IPS-11a (cell line): ENCODE results near the gene RAB27B.
"Not testable (repeated sequence)": the region's sequence is repeated elsewhere in the genome, so short reads cannot be mapped to it uniquely, and the experiment has no call there.

Experiments used
- H3K4me3 ChIP-seq: one replicate; pipeline ENCODE4 v1.5.1; 2013; ENCODE audit warnings: low read depth, low read length, control low read depth

RAB27B gene

GRCh38 chr18:54813977-54814565 is 14.2 kb upstream of the RAB27B start:
- no peak overlapping the region for H3K4me3 ChIP-seq

GRCh38 chr18:54815086-54815485 is 13.2 kb upstream of the RAB27B start:
- no peak overlapping the region for H3K4me3 ChIP-seq

GRCh38 chr18:54820785-54821275 is 7.4 kb upstream of the RAB27B start:
- H3K4me3 ChIP-seq, result not testable (repeated sequence)

DNA sequence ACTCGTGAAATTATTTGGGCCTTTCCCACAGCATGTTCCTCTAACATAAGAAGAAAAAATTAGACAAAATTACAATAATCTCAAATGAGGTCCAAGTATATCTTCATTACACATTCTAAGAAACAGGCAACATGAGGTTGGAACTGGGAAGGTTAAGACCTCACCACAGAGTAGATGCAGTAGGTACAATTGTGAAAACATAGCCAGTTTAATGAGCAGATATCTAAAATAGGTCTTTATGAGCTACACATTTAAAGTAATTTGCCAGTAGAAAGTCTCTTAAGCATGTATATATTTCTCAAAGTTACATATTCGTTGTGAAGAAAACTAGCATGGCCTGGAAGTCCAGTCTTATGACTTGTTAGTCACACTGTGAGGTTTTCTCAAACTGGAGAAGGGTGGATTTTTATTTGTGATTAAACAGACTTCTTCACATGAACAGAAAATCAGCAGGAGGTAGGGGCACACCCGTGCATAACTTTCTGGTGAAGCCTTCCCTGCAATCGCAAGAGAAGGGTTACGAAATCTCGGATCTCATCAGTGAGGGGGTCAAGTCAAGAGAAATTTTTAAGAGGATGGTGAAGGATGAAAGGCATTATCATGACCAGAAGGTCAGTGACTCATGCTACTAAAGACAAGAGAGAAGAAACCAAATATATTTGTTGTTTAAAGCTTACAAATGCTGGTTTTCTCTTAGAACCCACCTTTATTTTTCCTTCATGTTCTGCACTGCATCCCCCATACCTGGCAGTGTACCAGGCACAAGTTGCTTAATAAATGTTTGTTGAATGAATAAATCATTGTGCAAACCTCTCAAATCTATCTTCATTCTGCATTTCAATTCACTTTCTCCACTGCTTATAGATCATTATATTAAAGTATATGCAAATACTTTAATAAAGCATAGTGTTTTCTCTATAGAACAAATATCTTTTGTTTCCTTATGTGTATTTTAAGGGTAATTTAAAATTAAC is 5.1 kb upstream of the RAB27B start:
- no peak overlapping the region for H3K4me3 ChIP-seq

GRCh38 chr18:54824761-54825160 is 3.5 kb upstream of the RAB27B start:
- H3K4me3 ChIP-seq, result no peak overlapping the region

- H3K4me3 ChIP-seq, result no peak overlapping the region
Observed at GRCh38 chr18:54825601-54826344, 2.5 kb upstream of the RAB27B start.

- H3K4me3 ChIP-seq, result peak overlapping the region; percentile 50
Observed at GRCh38 chr18:54828986-54829385, 709 bp downstream of the RAB27B start.

DNA sequence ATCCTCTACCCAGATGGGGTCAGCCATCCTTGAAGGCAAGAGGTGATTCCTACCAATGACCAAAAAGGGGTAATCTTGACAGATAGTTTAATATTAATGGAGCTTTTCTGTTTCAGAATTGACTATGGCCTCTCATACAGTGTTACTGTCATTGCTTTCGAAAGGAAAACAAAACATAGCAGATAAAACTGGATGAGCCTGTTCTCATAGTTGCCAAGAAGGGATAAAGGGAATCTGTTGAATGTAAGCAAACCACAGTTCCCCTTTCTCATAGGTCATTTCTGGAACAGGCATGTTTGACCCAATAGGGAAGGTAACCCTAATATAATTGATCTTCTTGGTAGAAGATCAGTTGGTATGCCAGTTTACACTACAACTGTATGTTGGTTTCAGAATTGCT is 1.6 kb downstream of the RAB27B start:
- no peak overlapping the region for H3K4me3 ChIP-seq

GRCh38 chr18:54830260-54830659 is 2.0 kb downstream of the RAB27B start:
- H3K4me3 ChIP-seq, result no peak overlapping the region

GRCh38 chr18:54830866-54831265 is 2.6 kb downstream of the RAB27B start:
- H3K4me3 ChIP-seq, result no peak overlapping the region

GRCh38 chr18:54835944-54836343 is 7.7 kb downstream of the RAB27B start:
- no peak overlapping the region for H3K4me3 ChIP-seq

GRCh38 chr18:54843314-54843713 is 15.0 kb downstream of the RAB27B start:
- H3K4me3 ChIP-seq, result no peak overlapping the region

GRCh38 chr18:54845787-54846186 is 17.5 kb downstream of the RAB27B start:
- no peak overlapping the region for H3K4me3 ChIP-seq

DNA sequence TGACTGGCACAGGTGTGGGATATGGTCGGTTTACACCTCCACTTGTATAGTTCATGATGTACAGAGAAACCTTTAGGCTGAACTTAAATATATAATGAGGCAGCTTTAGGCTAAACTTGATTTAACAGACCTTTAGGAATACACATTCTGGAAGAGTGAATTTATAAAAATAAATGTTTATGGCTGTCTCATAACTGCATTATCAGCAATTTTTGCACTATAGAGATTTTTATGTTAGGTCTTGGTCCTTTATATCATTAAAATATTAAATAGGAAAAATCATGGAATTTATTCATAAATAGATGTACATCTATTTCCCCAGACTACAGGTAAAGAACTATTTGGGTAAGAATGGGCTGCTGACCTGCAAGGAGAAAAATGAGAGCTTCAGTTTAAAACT is 19.8 kb downstream of the RAB27B start:
- H3K4me3 ChIP-seq, result no peak overlapping the region

DNA sequence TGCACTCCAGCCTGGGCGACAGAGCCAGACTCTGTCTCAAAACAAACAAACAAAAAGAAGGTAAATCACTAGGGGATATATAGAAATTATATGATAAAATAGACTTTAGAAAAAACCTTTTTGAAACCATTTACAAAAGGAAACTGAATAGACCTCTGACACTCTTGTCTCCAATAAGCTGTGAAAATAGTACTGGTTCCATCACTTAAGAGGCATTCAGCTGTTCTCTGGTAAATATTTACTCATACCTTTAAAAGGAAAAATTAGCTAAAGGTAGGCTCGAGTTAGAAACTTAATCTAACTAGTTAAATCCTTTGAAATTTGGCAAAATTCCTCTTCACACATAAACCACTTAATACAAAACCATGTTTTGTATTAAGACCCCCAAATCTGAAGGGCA is 21.4 kb downstream of the RAB27B start:
- no peak overlapping the region for H3K4me3 ChIP-seq

DNA sequence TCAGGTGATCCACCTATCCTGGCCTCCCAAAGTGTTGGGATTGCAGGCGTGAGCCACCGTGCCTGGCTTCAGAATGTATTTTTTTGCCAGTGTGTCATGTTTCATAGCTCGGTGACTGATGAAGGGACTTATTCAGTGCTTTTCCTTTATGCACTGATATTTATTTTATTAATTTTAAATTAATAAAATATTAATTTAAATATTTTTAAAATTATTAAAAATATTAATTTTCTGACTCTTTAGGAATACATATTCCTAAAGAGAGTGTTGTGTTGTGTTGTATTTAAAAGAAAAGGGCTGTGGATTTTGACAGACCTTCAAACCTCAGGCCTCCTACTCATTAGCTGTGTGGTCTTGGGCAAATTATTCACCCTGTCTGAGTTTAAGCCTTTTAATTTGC is 22.3 kb downstream of the RAB27B start:
- no peak overlapping the region for H3K4me3 ChIP-seq

DNA sequence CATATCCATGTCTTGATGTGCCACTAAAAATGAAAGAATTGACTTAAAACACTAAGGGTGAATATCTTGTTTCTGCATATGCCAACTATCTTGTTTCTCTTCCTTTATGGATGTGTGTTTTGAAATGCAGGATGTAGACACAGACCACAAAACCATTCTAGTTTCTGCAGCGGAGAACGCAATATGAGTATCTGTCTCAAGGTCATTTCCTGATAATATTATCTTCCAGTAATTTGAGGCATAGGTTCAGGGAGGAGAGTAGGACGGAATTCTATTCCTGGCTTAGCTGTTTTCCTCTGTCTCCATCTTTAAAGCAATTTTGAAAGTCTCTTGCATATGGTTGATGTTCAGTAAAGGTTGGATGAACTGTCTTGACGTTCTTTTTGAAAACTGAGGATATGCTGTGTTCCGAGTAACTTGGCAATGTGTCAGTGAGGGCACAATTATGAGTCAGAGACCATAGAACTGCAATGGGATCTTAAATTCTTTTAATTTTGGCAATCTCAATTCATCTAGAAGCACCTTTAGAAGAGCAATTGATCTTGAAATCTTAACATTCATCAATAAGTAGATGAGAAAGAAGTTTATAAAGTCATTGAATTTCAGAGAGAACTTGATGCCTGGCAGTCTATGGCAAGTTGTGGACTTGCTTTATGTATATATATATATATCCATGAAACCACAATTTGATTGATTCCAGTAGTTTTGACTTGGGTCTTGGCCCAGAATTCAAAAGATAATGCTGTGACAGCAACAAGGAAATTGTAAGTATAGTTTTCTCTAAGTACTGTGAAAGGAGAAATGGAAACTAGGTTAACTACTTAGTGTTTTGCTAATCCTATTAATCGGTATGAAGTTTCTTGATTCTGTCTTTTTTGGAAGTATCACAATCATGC is 24.8 kb downstream of the RAB27B start:
- H3K4me3 ChIP-seq, result no peak overlapping the region

DNA sequence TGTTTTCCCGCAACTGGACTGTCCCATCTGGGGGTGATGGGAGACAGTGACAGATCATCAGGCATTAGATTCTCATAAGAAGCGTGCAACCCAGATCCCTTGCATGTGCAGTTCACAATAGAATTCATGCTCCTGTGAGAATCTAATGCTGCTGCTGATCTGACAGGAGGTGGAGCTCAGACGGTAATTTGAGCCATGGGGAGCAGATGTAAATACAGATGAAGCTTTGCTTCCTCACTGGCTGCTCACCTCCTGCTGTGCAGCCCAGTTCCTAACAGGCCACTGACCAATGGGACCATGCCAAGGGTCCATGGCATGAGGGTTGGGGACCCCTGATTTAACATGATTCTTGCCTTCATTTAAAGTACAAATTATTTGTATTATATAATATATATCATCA is 26.8 kb downstream of the RAB27B start:
- H3K4me3 ChIP-seq, result not testable (repeated sequence)

GRCh38 chr18:54856105-54856646 is 27.9 kb downstream of the RAB27B start:
- no peak overlapping the region for H3K4me3 ChIP-seq

DNA sequence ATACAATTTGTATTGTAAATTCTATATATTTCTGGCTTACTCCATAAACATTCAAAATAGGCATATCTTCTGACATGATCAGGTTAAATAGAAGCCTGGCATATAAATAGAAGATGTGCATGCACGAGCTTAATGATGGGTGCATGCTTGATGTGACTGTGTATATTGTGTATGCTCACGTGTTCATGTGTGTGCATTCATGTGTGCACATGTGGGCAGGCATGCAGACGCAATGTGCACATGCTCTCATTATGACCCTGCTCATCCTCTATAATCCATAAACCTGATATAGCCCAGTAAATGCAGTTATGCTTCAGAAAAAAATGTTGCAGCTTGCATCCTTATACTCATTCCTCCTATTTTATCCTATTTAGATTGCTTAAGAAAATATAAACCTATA is 29.2 kb downstream of the RAB27B start:
- no peak overlapping the region for H3K4me3 ChIP-seq
